GF-D8 (cell line): ENCODE results near the gene CNIH3.

Experiments used
- DNase-seq: peaks from one replicate; lab custom pipeline; 2025; lab: John Stamatoyannopoulos, UW

The CNIH3 gene

DNA sequence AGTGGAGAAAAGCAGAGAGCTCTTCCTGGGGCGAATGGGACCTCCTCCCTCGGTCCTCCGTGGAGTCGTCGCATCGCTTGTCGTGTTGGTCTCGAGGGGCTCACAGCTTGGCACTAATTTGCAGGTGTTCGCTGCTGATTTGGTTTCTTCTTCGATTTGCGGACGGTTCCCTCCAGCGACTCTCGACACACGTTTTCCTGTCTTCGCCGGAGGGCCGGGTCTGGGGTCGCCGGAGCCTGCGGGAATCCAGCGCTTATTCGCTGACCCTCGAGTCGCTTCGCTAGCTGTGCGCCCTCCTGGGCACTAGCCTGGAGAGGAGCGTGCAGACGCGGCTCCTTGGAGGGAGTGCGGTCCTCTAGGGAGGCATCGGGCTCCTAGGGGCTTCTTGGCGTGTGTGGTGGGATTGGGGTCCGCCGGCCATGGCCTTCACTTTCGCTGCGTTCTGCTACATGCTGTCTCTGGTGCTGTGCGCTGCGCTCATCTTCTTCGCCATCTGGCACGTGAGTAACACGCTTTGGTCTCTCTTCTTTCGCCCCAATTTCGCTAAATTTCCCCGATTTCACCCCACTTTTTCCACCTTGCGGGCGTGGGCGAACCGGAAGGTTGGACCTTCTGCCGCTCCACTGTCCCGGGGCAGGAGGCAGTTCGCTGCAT lies 766 bp downstream of the CNIH3 start:
- no peak for DNase-seq

DNA sequence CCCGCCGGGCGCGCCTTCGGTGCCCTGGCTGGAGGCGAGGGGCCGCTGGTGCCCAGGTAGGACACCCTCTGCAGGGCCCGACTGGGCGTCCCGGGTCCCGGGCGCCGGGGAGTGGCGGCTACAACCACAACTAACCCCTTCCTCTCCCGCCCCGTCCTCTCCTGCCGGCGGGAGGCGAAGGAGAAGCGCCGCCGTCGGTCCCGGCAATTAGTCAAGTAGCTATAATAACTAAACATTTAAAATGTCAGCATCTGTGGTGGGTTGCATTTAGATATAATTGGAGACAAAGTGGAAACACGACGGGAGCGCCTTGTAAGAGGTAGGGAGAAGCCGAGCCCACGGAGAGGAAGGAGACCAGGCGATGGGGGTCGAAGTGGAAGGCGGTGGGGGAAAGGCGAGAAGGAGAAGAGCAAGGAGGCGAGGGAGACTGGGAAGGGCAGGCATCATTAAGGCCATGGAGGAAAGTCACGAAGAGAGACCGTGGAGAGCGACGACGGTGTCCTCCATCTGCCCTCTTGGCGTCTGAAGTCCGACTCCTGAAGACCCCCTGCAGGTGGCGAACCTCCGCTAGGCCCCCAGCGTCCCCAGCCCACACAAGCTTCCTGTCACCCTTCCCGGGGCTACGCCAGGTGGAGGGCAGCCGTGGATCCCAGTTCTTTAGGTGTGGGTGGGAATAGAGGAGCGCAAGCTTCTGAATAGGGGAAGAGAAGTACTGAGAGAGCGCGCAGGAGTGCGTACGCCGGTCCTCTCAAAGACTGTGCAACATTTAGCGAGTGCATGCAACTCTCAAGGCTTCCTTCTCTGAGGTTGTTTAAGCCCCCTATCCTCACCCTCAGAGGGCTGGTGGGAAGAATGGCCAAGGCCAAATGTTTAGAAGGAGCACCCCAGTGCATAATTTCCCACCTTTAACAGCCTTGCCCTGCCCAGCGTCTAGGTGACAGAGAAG lies 1.6 kb downstream of the CNIH3 start:
- no peak for DNase-seq

DNA sequence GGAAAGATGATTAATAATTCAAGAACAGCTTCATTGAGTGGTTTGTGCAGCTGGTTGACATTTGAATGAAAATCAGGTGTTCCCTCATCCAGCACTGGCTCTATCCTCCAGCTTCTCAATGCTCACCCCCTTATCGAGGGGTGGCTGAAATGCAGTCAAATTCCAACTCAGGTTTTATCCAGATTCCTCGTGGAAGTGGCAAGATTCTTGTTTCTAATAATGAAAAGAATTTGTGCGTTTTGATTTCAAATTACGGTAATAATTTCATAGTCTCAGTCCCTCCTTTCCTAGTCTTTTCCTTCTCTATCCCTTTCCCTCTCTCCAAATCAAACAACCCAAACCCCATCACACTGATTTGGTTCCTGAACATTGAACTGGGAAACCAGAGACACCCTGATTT lies 3.1 kb downstream of the CNIH3 start:
- no peak for DNase-seq

DNA sequence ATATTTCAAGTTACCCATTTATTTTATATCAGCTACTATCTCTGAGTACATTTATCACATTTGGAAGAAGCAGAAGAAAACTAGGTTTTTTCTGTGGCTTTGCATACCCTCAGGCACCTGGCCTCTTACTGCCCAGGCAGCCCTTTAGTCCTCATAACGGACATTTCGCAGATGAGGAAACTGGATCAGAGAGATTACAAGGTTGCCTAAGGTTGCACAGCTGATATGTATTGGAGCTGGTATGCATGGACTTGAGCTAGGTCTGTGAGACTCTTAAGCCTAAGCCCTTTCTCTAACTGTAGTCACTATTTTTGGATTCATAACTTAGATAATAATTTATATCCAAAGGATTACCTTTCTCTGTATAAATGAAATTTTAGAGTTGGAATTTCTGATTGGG lies 4.0 kb downstream of the CNIH3 start:
- no peak for DNase-seq

DNA sequence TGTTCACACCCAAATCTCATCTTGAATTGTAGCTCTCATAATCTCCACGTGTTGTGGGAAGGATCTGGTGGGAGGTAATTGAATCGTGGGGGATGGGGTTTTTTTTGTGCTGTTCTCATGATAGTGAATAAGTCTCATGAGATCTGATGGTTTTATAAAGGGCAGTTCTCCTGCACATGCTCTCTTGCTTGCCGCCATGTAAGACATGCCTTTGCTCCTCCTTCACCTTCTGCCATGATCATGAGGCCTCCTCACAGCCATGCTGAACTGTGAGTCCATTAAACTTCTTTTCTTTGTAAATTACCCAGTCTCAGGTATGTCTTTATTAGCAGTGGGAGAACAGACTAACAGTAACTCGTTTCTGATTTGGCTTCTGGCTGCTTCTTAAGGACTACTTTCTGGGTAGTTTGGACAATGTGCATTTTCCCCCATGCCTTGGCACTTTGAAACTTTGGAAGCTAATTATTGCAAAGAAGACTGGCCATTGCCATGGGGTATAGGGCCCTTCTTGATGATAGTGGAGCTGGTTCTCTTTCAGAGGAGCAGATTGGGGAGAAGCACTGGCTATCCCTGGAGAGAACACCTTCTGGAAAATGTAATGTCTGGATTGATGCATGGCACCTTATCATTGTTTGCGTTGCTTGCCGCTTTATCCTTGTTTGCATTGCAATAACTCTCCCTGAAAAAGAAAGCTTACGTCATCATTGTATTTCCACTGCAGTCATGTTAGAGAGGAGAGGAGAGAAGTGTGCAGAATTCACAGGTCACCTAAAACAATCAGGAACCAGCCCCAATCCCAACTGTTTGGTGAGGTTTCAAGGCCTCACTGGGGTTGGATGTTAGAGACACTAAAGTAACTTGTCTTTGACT lies 5.9 kb downstream of the CNIH3 start:
- DNase-seq: no peak

DNA sequence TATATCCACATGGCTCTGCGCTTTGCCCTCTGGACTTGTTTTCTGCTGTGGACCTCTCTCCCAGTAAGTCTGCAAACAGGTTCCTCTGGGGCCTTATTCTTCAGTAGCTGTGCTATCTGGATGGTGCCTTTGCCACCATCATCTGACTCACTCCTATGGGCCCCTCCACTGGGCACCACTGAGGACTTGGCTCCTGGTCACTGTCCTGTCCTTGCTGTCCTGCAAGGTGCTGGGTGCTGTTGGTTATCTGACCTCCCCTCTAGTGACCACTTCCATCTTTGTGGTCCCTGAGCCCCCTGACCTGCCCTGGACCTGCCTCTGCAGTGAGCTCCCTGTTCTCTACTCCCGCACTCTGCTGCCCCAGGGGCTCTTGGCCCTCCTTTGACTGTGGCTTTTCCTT lies 6.7 kb downstream of the CNIH3 start:
- no peak for DNase-seq

DNA sequence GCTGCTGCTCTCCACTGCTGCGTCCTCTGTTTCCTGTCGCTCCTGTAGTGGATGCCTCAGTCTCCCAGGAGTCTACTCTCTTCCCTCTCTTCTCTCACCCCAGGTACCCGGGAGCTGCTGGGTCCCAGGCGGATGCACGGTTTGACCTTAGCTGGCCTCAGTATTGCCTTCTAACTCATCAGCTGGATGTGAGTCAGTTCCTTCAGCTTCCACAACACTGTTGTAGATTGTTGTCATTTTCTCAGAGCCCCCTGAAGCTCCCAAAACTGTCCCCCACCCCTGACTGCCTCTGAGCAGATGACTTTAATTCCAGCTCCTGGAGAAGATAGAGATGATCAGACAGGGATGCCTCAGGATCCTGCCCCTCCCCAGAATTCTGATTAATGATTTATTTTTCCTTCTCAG lies 7.2 kb downstream of the CNIH3 start:
- DNase-seq: no peak

DNA sequence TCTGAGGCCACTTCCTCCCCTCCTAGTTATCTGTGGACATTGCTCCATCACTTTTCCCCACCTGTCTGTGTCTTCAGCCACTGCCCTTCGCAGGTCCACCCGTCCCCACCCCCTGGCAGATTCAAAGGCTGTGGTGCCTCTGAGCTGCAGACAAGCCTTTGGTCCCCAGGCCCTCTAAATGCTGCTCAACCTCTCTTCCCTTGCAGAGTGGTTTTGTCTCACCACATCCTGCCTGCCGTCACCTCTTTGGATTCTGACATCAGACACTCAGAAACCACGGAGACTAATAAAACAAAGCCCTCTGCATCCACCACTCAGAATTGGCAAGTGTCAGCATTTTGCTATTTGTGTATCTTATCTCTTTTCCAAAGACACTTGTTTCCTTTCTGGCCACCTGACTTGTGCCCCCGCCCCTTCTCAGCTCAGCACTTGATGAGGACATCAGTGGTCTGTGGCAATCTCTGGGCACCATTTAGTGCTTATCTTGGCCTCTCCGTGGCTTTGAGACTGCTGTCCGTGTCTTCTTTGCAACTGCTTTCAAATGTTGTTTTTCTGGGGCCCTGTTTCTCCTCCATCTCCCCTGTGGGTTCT lies 7.7 kb downstream of the CNIH3 start:
- peak; percentile 99 for DNase-seq

DNA sequence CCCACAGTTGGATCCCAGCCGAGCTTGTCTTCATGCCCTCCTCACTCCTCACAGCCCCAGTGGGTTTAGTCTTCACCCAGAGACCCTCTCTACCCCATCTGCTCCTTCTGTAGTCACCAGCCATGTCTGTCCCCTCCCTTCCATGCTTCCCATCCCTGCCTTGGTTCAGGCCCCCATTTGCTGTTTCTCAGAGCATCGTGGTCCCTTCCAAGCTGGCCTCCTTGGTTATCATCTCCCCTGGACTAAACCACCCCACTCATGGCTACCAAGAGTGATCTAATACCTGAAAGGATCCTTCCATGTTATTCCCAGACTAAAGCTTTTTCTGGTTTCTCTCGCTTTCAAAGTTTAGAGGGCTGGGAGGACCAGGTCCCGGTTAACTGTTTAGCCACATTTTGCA lies 8.3 kb downstream of the CNIH3 start:
- no peak for DNase-seq

DNA sequence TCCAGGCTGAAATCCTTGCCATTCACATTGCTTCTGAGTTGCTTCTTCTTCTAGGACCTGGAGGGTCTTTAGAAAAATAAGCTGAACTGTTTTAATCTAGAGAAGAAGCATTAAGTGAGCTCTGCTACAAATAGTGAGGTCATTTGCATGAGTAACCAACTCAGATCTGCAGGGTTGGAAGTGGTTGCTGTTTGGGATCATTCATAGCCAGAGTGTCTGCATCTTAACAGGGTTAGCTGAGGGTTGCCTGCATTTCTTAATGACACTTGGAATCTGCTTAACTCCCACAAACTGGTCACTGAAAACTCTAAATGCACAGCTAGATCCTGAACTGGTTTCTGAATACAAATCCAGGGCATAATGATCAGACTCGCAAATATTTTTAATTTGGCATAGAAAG lies 9.9 kb downstream of the CNIH3 start:
- DNase-seq: no peak

DNA sequence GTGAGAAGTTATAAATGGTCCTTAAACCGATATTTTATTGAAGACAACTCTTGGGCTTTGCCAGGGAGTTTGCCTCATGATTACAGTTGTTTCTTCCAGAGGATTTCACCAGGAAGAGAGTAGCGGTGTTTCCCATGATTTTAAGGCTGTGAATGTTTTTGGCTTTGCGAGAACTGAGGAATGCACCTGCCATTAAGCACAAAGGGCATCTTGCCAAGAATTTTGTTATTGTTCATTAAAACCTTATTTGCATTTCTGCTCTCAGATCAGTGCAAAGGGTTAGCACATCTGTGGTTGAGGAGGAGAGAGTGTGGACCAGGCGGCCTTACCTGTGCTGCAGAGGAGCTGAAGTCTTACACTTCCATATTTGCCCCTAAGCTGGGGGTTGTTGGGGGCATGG lies 13.8 kb downstream of the CNIH3 start:
- no peak for DNase-seq

DNA sequence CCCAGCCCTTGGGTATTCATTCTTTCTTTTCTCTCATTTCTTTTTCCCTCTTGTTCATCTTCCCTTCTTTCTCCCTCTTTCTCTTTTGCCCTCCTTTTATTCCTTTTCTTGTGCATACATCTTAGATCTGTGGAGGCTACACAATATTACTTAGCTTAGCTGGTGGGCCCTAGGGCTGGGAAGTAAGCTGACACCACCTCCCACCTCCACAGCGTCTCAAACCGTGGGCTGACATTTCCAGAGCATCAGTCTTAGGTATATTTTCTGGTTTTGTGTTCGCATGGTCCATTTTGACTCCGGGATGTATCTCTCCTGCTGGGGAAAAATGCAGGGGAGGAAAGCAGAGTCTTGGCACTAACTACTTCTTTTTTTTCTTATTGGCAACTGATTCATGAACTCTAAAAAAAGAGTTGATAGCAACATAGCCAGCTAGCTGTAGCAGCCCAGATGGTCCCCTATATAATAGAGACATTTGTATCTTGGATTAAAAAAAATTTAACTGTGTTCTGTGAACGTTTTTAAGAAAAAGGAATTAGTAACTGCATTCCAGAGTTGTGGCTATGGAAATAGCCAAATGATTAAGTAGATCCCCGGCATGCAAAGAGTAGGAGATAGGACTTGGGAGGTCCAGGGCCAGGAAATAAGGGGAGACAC lies 15.5 kb downstream of the CNIH3 start:
- no peak for DNase-seq

DNA sequence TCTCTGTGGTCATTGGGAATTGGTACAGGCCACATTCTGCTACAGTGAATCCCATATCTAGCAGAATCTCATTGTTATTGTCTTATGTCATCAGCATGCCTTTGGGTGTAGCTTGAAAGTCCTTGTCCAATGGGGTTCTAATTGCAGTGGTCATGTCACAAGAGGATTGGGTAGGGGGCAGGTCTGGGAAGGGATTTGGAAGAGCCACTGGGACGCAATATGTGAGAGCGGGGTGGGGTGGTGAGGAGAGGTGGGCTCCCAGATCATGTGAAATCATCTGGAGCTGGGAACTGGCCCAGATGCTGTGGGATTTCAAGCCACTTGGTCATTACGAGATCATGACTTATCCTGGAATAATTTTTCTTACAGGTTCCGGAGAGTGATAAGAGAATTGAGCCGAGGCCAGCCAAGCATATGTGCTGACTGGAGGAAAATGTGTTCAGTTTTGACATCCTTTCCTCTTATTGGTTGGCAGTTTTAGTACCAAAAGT lies 16.3 kb downstream of the CNIH3 start:
- DNase-seq: no peak

DNA sequence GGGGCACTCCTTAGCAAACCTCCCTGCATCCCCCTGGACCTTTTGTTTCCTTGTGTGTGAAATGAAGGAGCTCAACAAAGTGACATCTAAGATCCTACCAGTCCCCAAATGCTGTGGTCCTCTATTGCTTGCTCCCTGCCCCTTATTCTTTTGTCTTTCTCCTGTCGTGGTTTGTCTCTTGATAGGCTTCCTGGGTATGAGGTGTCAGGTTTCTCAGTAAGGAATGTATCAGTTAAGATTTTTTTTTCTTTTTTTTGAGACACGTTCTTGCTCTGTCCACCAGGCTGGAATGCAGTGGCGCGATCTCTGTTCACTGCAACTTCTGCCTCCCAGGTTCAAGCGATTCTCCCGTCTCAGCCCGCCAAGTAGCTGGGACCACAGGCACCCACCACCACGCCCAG lies 16.8 kb downstream of the CNIH3 start:
- DNase-seq: no peak

DNA sequence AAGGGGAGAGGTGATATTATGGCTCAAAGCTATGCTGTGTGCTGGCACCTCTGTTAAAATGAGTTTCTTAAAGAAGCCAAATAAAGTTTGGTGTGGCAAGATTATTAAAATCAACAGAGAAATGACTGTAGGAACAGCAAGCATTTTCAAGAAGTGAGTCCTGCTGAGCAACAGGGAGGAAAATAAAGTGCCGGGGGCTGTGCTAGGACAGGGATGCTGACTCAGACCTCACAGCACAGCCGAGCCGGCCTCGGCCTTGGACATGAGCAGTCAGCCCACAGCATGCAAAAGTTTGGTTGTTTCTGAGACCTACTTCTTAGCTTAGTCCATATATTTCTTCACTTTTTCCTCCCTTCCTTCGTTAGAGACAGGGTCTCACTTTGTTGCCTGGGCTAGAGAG lies 19.2 kb downstream of the CNIH3 start:
- DNase-seq: no peak

DNA sequence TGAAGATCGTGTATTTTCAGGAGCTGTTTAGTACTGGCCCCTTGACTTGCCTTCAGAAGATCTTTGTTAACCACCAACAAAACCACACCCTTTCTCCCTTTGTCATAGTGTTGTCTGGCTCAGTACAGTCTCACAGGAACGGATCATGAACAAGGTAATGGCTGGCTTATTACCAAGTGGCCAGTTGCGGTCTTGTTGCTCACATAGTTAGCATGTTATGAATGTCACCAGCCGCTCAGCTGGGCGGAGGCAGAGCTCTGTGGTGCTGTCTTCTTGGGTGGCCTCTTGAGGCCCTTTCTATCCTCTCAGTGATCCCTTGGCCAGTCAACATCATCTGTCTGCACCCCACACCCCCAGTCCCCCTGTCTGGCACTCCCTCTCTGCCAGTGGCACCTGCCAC lies 21.4 kb downstream of the CNIH3 start:
- DNase-seq: no peak

DNA sequence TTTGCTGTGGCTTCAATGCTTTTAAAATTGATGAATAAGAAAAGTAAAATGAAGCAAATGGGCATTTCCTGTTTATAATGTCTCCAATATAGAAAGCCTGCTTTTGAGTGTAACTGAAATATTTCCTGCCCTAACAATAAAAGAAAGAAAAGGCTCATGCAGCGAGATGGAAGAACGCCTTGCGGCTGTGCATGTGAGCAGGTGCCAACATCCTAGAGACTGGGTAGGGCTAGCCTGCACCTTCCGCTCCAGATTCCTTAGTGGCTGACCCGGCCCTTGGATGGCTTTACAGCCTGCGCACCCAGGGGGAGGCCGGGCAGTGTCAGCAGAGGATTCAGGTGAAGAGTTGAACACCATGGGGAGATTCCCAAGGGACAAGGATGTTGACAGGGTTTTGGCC lies 21.8 kb downstream of the CNIH3 start:
- no peak for DNase-seq

DNA sequence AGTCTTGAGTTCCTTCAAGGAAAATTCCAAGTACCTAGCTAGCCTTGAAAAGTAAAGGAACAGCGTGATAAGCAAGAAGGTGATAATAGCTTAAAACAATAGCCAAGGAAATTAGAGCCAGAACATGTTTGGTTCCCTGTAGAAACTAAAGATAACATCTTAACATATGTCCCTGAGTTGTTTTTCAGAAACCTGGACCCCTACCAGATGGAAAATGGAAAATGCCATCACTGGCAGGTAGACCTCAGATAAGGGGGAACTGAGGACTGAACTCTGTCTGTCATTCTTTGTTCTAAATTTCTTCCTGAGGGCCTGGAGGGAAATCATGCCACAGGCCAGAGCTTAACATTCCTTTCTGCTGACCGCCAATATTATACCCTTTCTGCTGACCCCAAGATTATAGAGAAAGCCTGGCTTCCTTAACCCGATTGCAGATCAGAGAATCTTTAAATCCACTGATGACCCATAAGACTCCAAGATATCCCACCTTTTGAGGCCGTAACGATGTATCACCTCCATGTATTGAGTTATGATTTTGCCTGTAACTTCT lies 23.4 kb downstream of the CNIH3 start:
- no peak for DNase-seq

DNA sequence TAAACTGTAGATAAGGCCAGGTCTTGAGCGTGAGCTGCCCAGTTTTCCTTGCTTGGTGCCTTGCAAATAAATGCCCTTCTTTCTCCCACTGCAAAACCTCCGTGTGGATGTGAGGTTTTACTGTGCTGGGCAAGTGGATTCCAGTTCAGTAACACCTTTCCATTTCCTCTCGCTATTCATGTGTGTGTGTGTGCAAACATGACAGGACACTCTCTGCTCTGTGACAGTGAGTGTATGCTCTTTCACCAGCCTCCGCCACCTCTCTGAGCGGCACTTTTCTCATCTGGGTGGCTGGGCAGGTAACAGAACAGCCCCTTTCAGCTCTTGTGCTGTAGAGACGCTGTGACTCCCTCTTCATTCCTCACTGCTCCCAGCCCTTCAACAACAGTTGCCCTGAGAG lies 23.9 kb downstream of the CNIH3 start:
- no peak for DNase-seq

DNA sequence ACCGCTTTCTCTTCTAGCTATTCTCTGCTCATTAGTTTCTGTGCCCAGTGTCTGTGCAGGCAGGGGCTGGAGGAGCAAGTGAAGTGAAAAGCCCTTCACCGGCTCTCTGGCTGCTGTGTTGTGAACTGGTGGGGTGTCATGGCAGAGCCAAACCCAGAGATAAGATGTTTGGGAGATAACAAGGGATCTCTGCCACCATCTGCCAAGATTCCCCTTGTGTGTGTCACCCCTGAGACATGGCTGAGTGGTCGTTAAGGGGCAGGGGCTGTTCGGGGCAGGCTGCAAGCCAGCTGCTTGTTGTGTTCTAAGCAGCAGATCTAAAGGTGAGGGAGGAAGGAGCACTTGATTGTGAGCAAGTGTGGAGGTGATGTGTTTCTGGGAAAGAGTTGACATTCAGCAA lies 24.5 kb downstream of the CNIH3 start:
- no peak for DNase-seq

DNA sequence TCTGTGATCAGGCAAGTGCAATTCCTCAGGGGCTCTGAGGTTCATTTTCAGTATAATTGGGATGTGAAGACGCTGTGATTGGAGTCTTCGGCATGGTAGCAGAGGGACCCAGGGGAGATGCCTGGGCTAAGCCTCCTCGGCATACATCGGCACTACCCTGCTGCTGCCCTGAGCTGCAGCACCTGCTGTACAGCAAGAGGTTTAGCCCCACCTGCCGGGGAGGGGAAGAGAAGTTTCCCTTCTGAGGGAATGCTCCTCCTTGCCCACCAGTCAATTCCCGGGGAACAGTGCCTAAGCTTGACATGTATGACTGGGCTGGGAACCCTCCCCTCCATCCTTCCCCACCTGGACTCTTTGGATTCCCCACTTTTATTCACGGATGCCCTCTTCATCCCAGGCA lies 24.9 kb downstream of the CNIH3 start:
- no peak for DNase-seq
